Activated T-cell treated with anti-CD3 and anti-CD28 coated beads, Interleukin-2, amount 50 U/mL, for 1 hour (primary cell): ENCODE measurements around the gene UBTF.

Experiments used
- DNase-seq: peaks from one replicate; pipeline ENCODE4 v3.0.0-alpha.2; 2020

Gene UBTF

DNA sequence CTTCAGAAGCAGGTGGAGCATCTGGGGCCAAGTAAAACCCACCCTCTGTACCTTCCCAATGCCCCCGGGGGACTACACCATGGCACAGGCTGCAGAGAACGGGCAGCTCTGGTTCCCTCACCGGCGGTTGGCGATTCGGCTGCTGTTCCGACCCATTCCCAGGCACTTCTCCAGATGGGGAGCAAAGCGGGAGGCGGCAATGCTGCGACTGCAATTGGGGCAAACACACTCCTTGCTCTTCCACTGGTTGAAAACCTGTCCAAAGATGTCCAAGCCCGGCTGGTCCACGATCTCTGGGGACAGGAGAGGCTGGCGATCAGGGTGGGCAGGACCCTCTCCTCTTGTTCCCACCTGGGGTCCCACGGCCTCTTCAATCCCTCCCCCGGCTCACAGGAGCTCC, 22.4 kb downstream of the UBTF start:
- no peak for DNase-seq

DNA sequence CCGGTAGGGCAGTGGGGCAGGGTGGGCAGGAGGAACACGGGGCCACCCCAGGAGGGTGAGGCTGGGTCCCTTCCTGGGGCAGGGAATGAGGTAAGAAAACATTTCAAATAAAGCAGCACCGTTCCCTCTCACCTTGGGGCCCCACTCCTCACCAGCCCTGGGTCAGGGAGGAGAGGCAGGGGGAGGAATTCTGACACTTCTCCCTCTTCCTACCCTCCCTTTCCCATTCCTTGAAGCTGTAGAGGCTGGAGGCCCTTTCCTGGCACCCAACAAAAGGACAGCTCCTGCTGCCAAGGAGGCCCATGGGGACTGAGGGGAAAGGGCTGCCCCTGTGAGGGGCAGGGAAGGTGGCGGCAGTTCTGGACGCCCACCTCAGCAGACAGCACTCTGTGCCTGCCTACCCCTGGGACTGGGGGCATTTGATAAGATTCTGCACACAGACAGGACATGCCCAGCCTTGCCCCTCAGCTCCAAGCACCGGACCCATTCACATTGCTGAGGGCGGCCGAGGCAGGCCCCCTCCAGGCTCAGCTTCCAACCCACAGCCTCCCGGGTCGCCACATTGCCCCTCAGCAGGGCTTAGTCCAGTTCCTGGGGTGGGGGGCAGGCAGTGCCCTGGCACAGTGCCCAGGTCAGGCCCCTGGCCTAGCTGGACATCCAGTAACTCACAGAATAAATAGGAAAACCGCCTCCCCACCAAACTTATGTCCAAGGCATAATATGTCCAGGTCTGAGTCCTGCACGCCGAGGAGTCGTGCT, 26.0 kb downstream of the UBTF start:
- DNase-seq: no peak

DNA sequence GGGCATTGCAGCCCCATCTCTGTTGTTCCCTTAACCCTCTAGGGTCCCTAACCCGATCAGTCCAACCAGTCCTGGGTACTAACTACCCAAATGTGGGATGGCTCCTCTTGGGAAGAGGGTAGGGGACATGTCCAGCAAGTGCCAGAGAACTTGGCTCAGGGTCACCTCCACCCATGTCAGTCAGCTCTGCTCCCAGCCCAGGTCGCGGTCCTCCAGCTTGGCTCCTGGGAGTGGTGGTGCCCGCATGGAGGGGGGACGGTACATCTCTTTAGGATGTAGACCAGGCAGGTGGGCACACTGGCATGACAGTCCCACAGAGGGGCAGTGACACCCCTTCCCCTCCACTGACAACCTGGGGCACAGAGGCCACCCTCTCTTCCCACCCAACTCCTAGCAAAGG, 26.7 kb downstream of the UBTF start:
- no peak for DNase-seq

GRCh38 chr17:44191941-44192496, 27.5 kb downstream of the UBTF start:
- DNase-seq: no peak

DNA sequence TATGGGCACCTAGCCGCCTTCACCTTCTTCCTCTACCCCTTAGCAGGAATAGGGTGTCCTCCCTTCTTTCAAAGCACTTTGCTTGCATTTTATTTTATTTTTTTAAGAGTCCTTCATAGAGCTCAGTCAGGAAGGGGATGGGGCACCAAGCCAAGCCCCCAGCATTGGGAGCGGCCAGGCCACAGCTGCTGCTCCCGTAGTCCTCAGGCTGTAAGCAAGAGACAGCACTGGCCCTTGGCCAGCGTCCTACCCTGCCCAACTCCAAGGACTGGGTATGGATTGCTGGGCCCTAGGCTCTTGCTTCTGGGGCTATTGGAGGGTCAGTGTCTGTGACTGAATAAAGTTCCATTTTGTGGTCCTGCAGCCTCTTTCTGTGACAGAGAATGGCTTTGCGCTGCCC, 28.1 kb downstream of the UBTF start:
- DNase-seq: no peak

DNA sequence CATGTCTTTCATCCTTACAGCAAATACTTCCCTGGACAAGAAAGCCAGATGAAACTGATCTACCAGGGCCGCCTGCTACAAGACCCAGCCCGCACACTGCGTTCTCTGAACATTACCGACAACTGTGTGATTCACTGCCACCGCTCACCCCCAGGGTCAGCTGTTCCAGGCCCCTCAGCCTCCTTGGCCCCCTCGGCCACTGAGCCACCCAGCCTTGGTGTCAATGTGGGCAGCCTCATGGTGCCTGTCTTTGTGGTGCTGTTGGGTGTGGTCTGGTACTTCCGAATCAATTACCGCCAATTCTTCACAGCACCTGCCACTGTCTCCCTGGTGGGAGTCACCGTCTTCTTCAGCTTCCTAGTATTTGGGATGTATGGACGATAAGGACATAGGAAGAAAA, 29.0 kb downstream of the UBTF start:
- no peak for DNase-seq

- no peak for DNase-seq
These were observed 30.7 kb downstream of the UBTF start for GRCh38 chr17:44188576-44189403.

DNA sequence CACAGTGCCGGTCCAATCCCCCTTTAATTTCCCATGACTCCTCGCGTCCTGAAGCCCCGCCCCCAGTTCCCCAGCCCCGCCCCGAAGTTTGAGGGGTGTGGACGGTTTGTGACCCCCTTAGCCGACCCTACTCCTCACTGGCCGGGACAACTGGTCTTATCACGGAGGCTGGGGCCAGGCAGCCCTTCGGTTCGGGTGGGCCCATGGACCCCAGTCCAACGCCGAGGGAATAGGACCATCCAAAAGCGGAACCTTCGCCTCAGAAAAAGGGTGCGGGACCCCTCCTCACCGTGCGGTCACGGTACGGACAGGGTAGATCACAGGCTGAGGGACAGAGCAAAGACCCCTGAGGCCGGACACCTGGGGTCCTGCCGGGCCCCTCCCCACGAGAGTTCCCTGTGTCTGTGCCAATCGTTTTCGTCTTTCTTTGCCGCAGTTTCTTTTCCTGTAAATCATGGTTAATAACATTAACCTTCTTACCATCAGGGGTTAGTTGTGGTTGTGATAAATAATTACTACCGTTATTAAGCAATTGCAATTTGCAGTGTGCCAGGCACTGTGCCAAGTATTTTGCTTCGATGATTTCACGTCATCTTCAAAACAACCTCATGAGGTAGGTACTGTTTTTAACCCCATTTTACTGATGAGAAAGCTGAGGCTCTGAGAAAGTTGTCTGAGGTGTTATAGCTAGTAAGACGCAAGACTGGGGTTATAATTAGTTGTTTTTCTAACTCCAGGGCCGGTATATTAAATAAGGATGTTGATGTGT, 32.2 kb downstream of the UBTF start:
- no peak for DNase-seq

GRCh38 chr17:44186307-44187130, 33.0 kb downstream of the UBTF start, which contains the start of gene TMUB2:
TMUB2 (plus strand) TSS chr17:44186972; CDS start chr17:44187709, 737 bp downstream.
- DNase-seq: peak; percentile 100

- DNase-seq: no peak
These were observed 35.2 kb downstream of the UBTF start for GRCh38 chr17:44184212-44184810.

GRCh38 chr17:44183024-44183423, 36.5 kb downstream of the UBTF start:
- DNase-seq: no peak

DNA sequence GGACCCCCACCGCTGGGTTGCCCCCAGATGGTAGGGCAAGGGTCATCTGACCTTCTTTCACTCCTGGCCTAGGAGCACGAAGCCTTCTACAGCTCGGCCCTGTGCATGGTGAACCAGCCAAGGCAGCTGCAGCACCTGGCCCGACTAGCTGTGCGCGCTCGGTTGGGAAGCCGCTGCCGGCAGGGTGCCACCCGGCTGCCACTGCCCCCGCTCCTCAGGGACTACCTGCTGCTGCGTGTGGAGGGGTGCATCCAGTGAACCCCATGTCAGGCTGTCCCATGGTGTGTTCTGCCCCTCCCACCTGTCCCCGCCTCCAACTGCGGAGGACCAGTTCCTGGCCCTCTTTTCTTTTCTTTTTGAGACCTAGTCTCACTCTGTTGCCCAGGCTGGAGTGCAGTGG, 41.3 kb downstream of the UBTF start:
- DNase-seq: no peak

DNA sequence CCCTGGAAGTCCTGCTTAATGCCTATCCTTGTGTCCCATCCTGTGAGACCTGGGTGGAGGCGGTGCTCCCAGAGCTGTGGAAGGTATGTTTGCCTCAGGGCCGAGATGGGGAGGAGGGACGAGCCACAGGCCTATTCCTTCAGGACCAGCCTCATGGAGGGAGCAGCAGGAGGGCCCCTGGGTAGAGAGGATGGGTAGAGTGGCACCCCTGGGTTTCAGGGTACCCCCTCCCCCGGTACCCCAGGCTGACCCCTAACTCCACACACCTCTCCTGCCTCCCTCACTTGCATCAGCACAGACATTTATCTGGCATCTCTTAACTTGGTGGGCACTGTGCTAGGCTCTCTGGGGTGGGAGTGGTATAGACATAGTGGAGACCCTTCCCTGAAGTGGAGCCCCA, 41.8 kb downstream of the UBTF start:
- DNase-seq: no peak

DNA sequence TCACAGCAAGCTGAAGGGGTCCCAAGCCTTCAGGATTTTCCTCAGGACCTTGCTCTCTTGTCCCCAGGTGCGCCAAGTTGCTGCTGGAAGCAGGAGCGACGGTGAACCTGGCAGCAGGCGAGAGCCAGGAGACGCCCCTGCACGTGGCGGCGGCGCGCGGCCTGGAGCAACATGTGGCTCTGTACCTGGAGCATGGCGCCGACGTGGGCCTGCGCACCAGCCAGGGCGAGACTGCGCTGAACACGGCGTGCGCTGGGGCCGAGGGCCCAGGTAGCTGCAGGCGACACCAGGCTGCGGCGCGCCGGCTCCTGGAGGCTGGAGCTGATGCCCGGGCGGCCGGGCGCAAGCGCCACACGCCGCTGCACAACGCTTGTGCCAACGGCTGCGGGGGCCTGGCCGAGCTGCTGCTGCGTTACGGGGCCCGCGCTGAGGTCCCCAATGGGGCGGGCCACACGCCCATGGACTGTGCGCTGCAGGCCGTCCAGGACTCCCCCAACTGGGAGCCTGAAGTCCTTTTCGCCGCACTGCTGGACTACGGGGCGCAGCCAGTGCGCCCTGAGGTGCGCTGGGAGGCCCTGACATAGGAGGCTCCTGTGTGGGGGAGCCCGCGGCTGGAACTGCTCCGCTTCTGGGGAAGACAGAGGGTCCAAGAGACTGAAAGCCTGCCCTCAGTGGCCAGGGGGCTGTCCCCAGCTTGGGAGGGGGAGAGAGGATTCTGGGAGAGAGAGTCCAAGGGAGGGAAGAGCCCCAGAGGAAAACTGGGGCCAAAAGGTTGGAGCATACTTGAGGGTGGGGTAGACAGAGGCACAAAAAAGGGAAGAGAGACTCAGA, 42.6 kb downstream of the UBTF start:
- DNase-seq: no peak

DNA sequence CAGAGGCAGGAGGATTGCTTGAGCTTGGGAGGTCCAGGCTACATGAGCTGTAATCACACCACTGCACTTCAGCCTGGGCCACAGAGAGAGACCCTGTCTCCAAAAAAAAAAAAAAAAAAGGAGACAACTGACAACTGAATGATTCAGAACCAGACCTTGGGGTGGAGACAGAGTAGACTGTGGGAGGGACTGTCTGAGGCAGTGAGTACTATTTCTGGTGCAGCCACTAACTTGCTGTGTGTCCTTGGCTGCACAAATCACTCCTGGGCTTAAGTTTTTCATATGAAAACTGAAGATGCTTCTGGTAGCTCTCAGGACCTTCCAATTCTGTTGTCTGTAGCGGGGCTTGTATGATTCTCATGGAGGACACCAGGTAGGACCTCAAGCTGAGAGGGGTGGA, 43.2 kb downstream of the UBTF start:
- DNase-seq: no peak

DNA sequence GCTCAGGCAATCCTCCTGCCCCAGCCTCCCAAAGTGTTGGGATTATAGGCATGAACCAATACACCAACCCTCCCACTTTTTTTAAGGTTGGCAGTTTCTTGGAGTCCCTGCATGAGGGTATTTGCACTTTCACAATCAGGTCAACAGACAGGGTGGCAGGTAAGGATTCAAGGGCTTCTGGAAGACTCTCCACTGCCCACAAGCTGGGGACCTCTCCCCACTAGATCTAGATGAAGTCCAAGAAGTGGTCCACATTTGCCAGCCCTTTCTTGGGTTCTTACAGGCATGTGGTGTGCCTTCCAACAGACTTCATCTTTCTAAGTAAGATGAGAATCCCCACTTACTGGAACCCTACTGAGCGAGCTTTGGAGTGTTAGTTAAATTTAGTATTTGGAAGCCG, 45.0 kb downstream of the UBTF start:
- no peak for DNase-seq

- DNase-seq: no peak
These were observed 47.5 kb downstream of the UBTF start for GRCh38 chr17:44171931-44172455.

DNA sequence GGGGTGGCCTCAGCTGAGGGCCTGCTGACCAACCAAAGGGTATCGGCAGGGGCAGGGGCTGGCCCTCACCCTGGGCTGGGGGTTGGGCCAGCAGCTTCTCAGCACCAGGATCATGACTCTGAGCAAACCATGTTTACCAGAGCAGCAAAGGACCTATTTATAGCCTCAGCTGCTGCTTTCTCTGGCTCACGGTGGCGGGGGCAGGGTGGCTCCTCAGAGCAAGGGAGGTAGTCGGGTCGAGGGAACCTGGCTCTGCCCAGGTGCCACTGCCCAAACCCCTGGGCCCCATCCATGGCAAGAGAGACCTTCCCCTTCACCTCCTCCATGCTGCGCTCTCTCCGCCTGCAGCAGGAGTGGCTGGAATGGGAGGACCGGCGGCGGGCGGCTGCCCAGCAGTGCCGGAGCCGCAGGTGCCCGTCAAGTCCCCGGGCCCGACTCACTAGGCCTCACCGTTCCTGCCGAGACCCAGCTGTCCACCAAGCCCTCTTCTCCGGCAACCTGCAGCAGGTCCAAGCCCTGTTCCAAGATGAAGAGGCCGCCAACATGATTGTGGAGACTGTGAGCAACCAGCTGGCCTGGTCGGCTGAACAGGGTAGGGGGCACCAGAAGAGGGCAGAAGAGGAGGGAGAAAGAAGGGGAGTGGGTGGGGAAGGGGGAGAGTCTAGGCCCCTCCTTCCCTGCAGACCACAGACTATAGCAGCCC, 48.8 kb downstream of the UBTF start, which contains the start of gene ASB16:
Gene ASB16 (plus strand): TSS at position 206 of the 703 bp plus-strand sequence. CDS start 86 bp downstream, at position 292.
- DNase-seq: no peak

DNA sequence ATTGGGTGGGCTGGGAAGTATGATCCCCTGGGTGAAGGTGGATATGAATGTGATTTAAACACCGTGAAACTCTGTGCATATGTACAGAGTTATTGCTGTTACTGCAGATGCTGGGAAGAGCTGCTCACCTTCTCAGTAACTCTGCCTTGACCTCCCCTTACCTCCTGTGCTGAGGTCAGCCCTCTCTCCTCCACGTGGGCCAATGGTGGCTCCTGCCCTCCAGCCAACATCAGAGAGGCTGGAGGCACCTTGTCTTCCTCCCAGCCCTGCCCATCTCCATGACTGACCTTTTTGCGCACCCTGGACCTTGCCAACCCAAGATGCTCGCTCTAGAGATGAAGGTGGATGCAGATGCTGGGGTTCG, 49.4 kb downstream of the UBTF start:
- DNase-seq: no peak
